ENCODE measurements around the gene TRIM44.

The TRIM44 gene

GRCh38 chr11:35798423-35798822 is 135.8 kb downstream of the TRIM44 start:
- FAIRE-seq (no peak), DNase-seq (ENCODE audit: insufficient read length, low spot score) (no peak)
- TF ChIP-seq, protein P1, sequence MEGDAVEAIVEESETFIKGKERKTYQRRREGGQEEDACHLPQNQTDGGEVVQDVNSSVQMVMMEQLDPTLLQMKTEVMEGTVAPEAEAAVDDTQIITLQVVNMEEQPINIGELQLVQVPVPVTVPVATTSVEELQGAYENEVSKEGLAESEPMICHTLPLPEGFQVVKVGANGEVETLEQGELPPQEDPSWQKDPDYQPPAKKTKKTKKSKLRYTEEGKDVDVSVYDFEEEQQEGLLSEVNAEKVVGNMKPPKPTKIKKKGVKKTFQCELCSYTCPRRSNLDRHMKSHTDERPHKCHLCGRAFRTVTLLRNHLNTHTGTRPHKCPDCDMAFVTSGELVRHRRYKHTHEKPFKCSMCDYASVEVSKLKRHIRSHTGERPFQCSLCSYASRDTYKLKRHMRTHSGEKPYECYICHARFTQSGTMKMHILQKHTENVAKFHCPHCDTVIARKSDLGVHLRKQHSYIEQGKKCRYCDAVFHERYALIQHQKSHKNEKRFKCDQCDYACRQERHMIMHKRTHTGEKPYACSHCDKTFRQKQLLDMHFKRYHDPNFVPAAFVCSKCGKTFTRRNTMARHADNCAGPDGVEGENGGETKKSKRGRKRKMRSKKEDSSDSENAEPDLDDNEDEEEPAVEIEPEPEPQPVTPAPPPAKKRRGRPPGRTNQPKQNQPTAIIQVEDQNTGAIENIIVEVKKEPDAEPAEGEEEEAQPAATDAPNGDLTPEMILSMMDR (IDR thresholded peaks at IDR 0.05; ENCODE audit: insufficient read depth, missing control alignments), result no peak

DNA sequence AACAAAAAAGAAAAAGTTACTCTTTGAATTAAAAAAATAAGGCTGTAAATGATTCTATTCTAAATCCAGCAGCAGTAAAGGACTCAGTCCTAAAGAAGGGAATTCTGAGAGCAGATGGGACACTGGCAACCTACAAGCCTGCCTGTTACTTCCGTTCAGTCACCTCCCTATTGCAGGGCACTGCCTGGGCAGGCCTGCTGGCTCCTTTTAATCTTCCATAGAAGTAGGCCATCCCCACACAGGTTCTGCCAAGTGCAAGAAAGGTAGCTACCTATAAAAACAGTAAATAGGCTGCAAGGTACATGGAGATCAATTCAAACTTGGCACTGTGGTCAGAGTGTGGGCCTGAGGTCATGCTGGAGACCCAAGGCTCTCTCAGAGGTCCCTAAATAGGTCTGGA is 136.4 kb downstream of the TRIM44 start:
- TF ChIP-seq, protein P1 (IDR thresholded peaks at IDR 0.05; ENCODE audit: insufficient read depth, missing control alignments), result no peak
- DNase-seq (ENCODE audit: insufficient read length, low spot score) (no peak), FAIRE-seq (no peak)

GRCh38 chr11:35799655-35800054 is 137.1 kb downstream of the TRIM44 start:
- FAIRE-seq, result no peak
- TF ChIP-seq, protein P1 (IDR thresholded peaks at IDR 0.05; ENCODE audit: insufficient read depth, missing control alignments), result no peak

GRCh38 chr11:35800970-35801953 is 138.7 kb downstream of the TRIM44 start:
- FAIRE-seq (no peak), DNase-seq (ENCODE audit: insufficient read length, low spot score) (no peak)
- TF ChIP-seq, protein P1 (IDR thresholded peaks at IDR 0.05; ENCODE audit: insufficient read depth, missing control alignments), result no peak

More at GRCh38 chr11:35799655-35800054, 137.1 kb downstream of the TRIM44 start:
- no peak for DNase-seq (ENCODE audit: insufficient read length, low spot score)

DNA sequence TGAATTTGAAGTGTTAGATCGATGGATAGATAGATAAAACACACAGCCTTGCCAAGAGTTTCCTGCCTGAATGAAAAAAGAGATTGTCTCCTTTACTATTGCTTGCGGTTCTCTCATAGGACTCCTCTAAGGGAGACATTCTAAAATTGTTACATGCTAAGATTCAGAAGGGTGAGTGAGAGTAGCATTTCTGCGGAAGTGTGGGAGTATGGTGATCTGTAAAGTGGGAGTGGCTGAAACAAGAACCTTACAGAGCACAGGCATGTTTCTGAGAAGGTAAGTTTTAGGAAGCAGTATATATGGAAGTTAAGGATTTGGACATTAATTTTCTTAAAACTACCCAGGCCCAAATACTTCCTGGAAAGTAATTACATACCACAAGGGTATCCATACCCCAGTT is 139.6 kb downstream of the TRIM44 start:
- TF ChIP-seq, protein P1 (IDR thresholded peaks at IDR 0.05; ENCODE audit: insufficient read depth, missing control alignments), result no peak
- FAIRE-seq (no peak), DNase-seq (ENCODE audit: insufficient read length, low spot score) (no peak)

GRCh38 chr11:35802672-35803071 is 140.1 kb downstream of the TRIM44 start:
- TF ChIP-seq, protein P1 (IDR thresholded peaks at IDR 0.05; ENCODE audit: insufficient read depth, missing control alignments), result no peak
- no peak for FAIRE-seq

GRCh38 chr11:35803115-35803514 is 140.5 kb downstream of the TRIM44 start:
- no peak for DNase-seq (ENCODE audit: insufficient read length, low spot score)
- TF ChIP-seq, protein P1 (IDR thresholded peaks at IDR 0.05; ENCODE audit: insufficient read depth, missing control alignments), result no peak
- FAIRE-seq, result no peak

More at GRCh38 chr11:35802672-35803071, 140.1 kb downstream of the TRIM44 start:
- DNase-seq (ENCODE audit: insufficient read length, low spot score), result no peak

All from D721Med (cell line).